K562 (cell line): Measurements from ENCODE around the gene NOTCH1. TPM values are rescaled to one million over a fixed set of nuclear protein-coding genes. Genes with fewer than 3 reads are reported as not detected.
A peak's percentile ranks its signal among the peaks of the same experiment; 100 is the strongest.

Experiments
- ATAC-seq: fragments of 200-7000 bp; cut with Tn5 transposase; 3 replicates; pipeline ENCODE4 v1.9.1; 2020; ENCODE audit warnings: moderate library complexity
- BruUV-seq: library from RNA; stranded (reverse); fragments of 400-500 nt; replicated peaks from 2 replicates; lab custom pipeline; 2021; lab: Mats Ljungman, UMichigan
- CTCF ChIA-PET: fragments of 300-600 bp; formaldehyde crosslinking; extraction: SDS; loops from one replicate; lab custom pipeline; 2021; ENCODE audit warnings: low intra/inter-chr PET ratio; lab: Yijun Ruan, JAX
- POLR2A ChIA-PET: fragments of 300-600, 350-650 bp; sonication (Branson Sonifier 250); formaldehyde crosslinking; extraction: SDS; loops from one replicate; lab custom pipeline; 2021; ENCODE audit warnings: antibody characterized with exemption, inconsistent platforms; lab: Yijun Ruan, JAX
- DNase-seq, 4 experiments: peaks; one replicate each; pipeline versions ENCODE4 v3.0.0 to v3.0.0-alpha.2; 2011 to 2018; ENCODE audit warnings: low spot score in 3 of 4, mixed read lengths in 3 of 4; ENCODE audit errors: extremely low read depth in 1 of 4
- FAIRE-seq: peaks from 2 replicates; lab custom pipeline; 2011; peaks lifted over from hg19 to GRCh38; lab: Jason Lieb, UNC
- H2AFZ ChIP-seq: 2 replicates; pipeline ENCODE4 v1.6.0; 2011; ENCODE audit warnings: low read depth, low read length, control low read depth, inconsistent platforms
- H3K27ac ChIP-seq: fragments of 200-600 bp; 3 replicates; pipeline ENCODE4 v1.8.0; 2011; ENCODE audit warnings: low read depth, mild to moderate bottlenecking, control low read depth, inconsistent platforms, low read length, moderate library complexity, mixed read lengths; ENCODE audit errors: extremely low read depth
- H3K27me3 ChIP-seq, 2 experiments: fragments of 300-600 bp in 1 of 2; 2 replicates in 1 of 2; 3 replicates in 1 of 2; pipeline versions ENCODE4 v1.6.0 to v1.8.0; 2011; ENCODE audit warnings: inconsistent platforms in 2 of 2, low read length in 2 of 2, mild to moderate bottlenecking in 1 of 2, mixed read lengths in 1 of 2, moderate library complexity in 1 of 2; ENCODE audit not compliant: control insufficient read depth in 2 of 2, insufficient read depth in 2 of 2
- H3K36me3 ChIP-seq: fragments of 300-600 bp; 3 replicates; pipeline ENCODE4 v1.8.0; 2011; ENCODE audit warnings: mild to moderate bottlenecking, low read length, inconsistent platforms; ENCODE audit not compliant: control insufficient read depth, insufficient read depth
- H3K4me1 ChIP-seq, 2 experiments: fragments of 200-600 bp in 1 of 2; replicated peaks in 1 of 2; 2 replicates in 1 of 2; 3 replicates in 1 of 2; pipeline versions ENCODE4 v1.5.1 to v1.8.0; 2011; ENCODE audit warnings: inconsistent platforms in 2 of 2, low read length in 2 of 2, mild to moderate bottlenecking in 1 of 2, mixed read lengths in 1 of 2, moderate library complexity in 1 of 2; ENCODE audit not compliant: control insufficient read depth in 2 of 2, insufficient read depth in 2 of 2
- H3K4me2 ChIP-seq: 2 replicates; pipeline ENCODE4 v1.6.1; 2011; ENCODE audit warnings: low read length, control low read depth, inconsistent platforms, mixed read lengths; ENCODE audit not compliant: insufficient read depth
- H3K4me3 ChIP-seq: fragments of 200-600 bp; sonication (generic), shearing (Covaris generic); 2 replicates; pipeline ENCODE4 v1.5.1; 2016; ENCODE audit warnings: control low read depth, inconsistent platforms
- H3K79me2 ChIP-seq: fragments of 200-600 bp; 3 replicates; pipeline ENCODE4 v1.8.0; 2011; ENCODE audit warnings: low read length, inconsistent platforms; ENCODE audit not compliant: control insufficient read depth, insufficient read depth
- H3K9ac ChIP-seq, 2 experiments: 2 replicates each; pipeline versions ENCODE4 v1.6.0 to v1.6.1; 2011; ENCODE audit warnings: low read depth in 2 of 2, low read length in 2 of 2, control low read depth in 1 of 2, inconsistent platforms in 1 of 2, mild to moderate bottlenecking in 1 of 2, mixed read lengths in 1 of 2; ENCODE audit not compliant: insufficient read depth in 1 of 2
- H3K9me1 ChIP-seq: one replicate; pipeline ENCODE4 v1.6.0; 2011; ENCODE audit warnings: inconsistent platforms, mild to moderate bottlenecking, low read length, moderate library complexity; ENCODE audit not compliant: control insufficient read depth, insufficient read depth
- H3K9me3 ChIP-seq: replicated peaks from 2 replicates; pipeline ENCODE4 v1.5.1; 2011; ENCODE audit warnings: low read depth, low read length, inconsistent platforms; ENCODE audit not compliant: control insufficient read depth, insufficient read depth
- H4K20me1 ChIP-seq: replicated peaks from 2 replicates; pipeline ENCODE4 v1.6.1; 2011; ENCODE audit warnings: low read length, inconsistent platforms, mixed read lengths; ENCODE audit not compliant: control insufficient read depth, insufficient read depth
- CBFA2T2 ChIP-seq: fragments of 450-650 bp; conservative IDR thresholded peaks from 2 replicates; pipeline ENCODE4 v1.6.1; 2017; ENCODE audit warnings: mild to moderate bottlenecking
- CEBPB ChIP-seq: fragments of 450-650 bp; IDR thresholded peaks from 2 replicates; pipeline ENCODE4 v1.6.1; 2016; ENCODE audit warnings: missing genetic modification characterization, missing compliant biosample characterization
- CEBPG ChIP-seq, 3 experiments: fragments of 200-800 bp in 1 of 3; sonication (Bioruptor generic) in 1 of 3; sonication (generic) in 1 of 3; formaldehyde crosslinking in 1 of 3; IDR thresholded peaks in 2 of 3; conservative IDR thresholded peaks in 1 of 3; 2 replicates each; pipeline versions ENCODE4 v1.6.1 to v1.8.0; 2016 to 2022; ENCODE audit warnings: missing compliant biosample characterization in 2 of 3, missing genetic modification characterization in 2 of 3, mild to moderate bottlenecking in 1 of 3, missing genetic modification reagents in 1 of 3
- HNRNPL ChIP-seq: fragments of 200-400 bp; formaldehyde crosslinking; IDR thresholded peaks from 2 replicates; pipeline ENCODE4 v1.6.1; 2017; ENCODE audit warnings: low read depth, mild to moderate bottlenecking, low read length
- NCOA2 ChIP-seq, 2 experiments: fragments of 450-650 bp; IDR thresholded peaks; 2 replicates each; pipeline ENCODE4 v1.6.1; 2018; ENCODE audit warnings: mild to moderate bottlenecking in 2 of 2, moderate library complexity in 1 of 2; ENCODE audit not compliant: partially characterized antibody in 2 of 2
- NFIX ChIP-seq: fragments of 250-450 bp; sonication (Bioruptor Pico); IDR thresholded peaks from 2 replicates; pipeline ENCODE4 v1.4.0; 2020; ENCODE audit warnings: low read depth, mild to moderate bottlenecking, moderate library complexity
- SPI1 ChIP-seq: IDR thresholded peaks from 2 replicates; pipeline ENCODE4 v1.6.1; 2011; ENCODE audit warnings: low read depth, low read length, control low read depth, borderline replicate concordance
- WGBS: fragments of 100-300 bp; shearing (Covaris generic); methylation state at CpG from one replicate; pipeline ENCODE4 v1.1.6; 2016; ENCODE audit warnings: low coverage, mixed read lengths; ENCODE audit not compliant: insufficient coverage; ENCODE audit errors: missing lambda C conversion rate; 5-methylcytosine and 5-hydroxymethylcytosine counted together
- in situ Hi-C: fragments of 300-500 bp; cut with MboI; formaldehyde crosslinking; loops from 4 replicates; pipeline ENCODE4 v1.15.0; 2018; ENCODE audit warnings: inconsistent platforms, mixed read lengths
- intact Hi-C: fragments of 100-400 bp; cut with micrococcal nuclease; formaldehyde crosslinking; loops from 2 replicates; pipeline ENCODE4 v1.14.2; 2022
- polyA plus RNA-seq, 8 experiments: library from polyadenylated mRNA; depleted of rRNA in 4 of 8; stranded (reverse) in 5 of 8; unstranded in 3 of 8; fragments of >200 nt; fragmentation: Nextera tagmentation in 2 of 8; fragmentation: Illumina TruSeq in 1 of 8; extraction: Ambion mirVana in 2 of 8; extraction: Trizol in 1 of 8; gene quantifications; 2 replicates each; pipeline versions ENCODE4 v1.2.1 to v1.2.3, GENCODE V29; 2011 to 2014; ENCODE audit warnings: inconsistent platforms in 1 of 8, missing spikeins in 1 of 8
- total RNA-seq, 7 experiments: library from RNA; depleted of rRNA in 6 of 7; stranded (reverse); fragments of >200 nt in 6 of 7; fragmentation: Illumina TruSeq in 2 of 7; extraction: Trizol in 2 of 7; gene quantifications; 2 replicates each; pipeline versions ENCODE4 v1.2.1 to v1.2.3, GENCODE V29; 2011 to 2021; ENCODE audit warnings: low replicate concordance in 1 of 7

The NOTCH1 gene
- total and polyA plus RNA-seq, 9 of the 15 experiments (the other 6 are each of a cell fraction or from before 2014, with no cell fraction given) = 0.03 to 31.4 (median 2.3) TPM

DNA sequence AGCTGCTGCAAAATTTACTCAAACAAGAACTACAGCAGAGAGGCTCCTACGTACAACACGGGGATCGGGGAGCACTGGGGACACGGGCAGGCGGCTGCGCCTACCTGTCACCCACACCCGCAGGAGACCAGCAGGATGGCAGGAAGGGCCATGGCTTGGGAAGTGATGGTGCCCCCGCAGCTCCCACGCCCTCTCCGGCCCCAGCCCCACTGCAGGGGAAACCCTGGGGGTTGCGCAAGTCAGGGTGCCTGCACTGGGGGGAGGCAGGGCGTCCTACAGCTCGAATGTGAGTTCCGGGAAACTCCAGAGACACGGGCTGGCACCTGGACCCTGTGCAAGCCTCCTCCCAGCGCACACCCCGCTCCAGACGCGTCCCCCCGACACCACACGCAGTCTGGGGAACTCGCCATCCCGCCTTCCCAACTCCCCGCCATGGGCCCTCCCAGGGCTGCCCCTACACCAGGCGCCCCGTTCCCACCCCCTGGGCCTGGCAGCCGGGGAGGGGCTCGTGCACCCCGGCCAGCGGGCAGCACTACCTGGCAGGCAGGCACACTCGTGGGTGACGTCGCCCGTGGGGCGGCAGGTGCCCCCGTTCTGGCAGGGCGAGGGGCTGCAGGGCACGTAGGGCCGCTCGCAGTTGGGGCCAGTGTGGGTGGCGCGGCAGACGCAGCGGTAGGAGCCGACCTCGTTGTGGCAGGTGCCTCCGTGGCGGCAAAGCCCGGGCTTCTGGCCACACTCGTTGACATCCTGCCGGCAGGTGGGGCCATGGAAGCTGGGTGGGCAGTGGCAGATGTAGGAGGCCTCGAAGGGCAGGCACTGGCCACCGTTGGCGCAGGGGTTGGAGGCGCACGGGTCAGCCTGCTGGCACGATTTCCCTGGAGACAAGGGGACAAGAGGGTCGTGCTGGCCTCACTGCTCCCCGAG lies 23.3 kb downstream of the NOTCH1 start:
- DNase-seq (no peak), ATAC-seq (no peak), FAIRE-seq (no peak)
- peaks cover 23% of the 10 kb centered on the region; the same call in 1 of the 3 replicates for H3K36me3 ChIP-seq
- no peak overlapping the region for H3K27ac ChIP-seq
- ChIA-PET CTCF (no interaction called here), POLR2A (interaction anchor here (0.7 kb wide), 1 partner anchor 126 kb away, joined by 3 read pairs; no protein-coding TSS in a partner anchor)
- no peak overlapping the region for H2AFZ ChIP-seq
- H3K9ac ChIP-seq = no peak overlapping the region
- H4K20me1 ChIP-seq = no peaks in the 10 kb centered on the region
- no peak for TF ChIP-seq SPI1
- peak; percentile 54 for TF ChIP-seq CEBPB
- TF ChIP-seq NFIX (CRISPR knock-in tag) = no peak
- no peak for TF ChIP-seq CBFA2T2
- TF ChIP-seq HNRNPL = 0 out of 2 replicates have a peak, but pooled peaks have one; percentile 17
- TF ChIP-seq NCOA2 (IDR thresholded peaks at IDR 0.05; ENCODE audit: partially characterized antibody in 2 of 2) = no peak
- TF ChIP-seq CEBPG (CRISPR knock-in tag; IDR thresholded peaks at IDR 0.05) = 0 out of 2 replicates have a peak, but pooled peaks have one; percentile 27
- TF ChIP-seq CEBPG (tag; conservative IDR thresholded peaks at IDR 0.05 in 1 of 2, IDR thresholded peaks at IDR 0.05 in 1 of 2) = no peak
- H3K9me3 ChIP-seq = no peaks in the 10 kb centered on the region
- BruUV-seq = no TSS peak
- in situ Hi-C loops = no loop called here
- H3K27me3 ChIP-seq = no peaks in the 10 kb centered on the region
- 88% methylated on average over 44 of the region's 59 CpGs for WGBS
- H3K9me1 ChIP-seq = no peaks in the 10 kb centered on the region
- intact Hi-C loops = no loop called here
- no peak overlapping the region for H3K4me3 ChIP-seq
- no peak overlapping the region for H3K4me2 ChIP-seq
- H3K4me1 ChIP-seq = peaks cover 0 to 73% of the 10 kb centered on the region in 2 experiments; a peak in 2 of 5 replicates
- H3K79me2 ChIP-seq = no peaks in the 10 kb centered on the region; the same call in 2 of the 3 replicates
